GM23338 (cell line): ENCODE data around the gene MADCAM1. TPM values are rescaled to one million over a fixed set of nuclear protein-coding genes. Genes with fewer than 3 reads are reported as not detected.
A peak's percentile ranks its signal among the peaks of the same experiment; 100 is the strongest.

Experiments
- ATAC-seq: fragments of 200-7000 bp; cut with Tn5 transposase; 3 replicates; pipeline ENCODE4 v1.9.1; 2020
- DNase-seq: peaks from one replicate; pipeline ENCODE4 v3.0.0-alpha.2; 2015; ENCODE audit warnings: low spot score
- H2AFZ ChIP-seq: fragments of 200-600 bp; sonication (generic); 2 replicates; pipeline ENCODE4 v1.8.0; 2016; ENCODE audit warnings: antibody characterized with exemption, mild to moderate bottlenecking, moderate library complexity
- H3F3A ChIP-seq: fragments of 200-600 bp; sonication (generic); replicated peaks from 2 replicates; pipeline ENCODE4 v1.8.0; 2017; ENCODE audit warnings: antibody characterized with exemption, mixed run types, low read depth
- H3K27ac ChIP-seq: fragments of 200-600 bp; sonication (generic); 2 replicates; pipeline ENCODE4 v1.6.1; 2016; ENCODE audit warnings: low read depth
- H3K27me3 ChIP-seq: fragments of 200-600 bp; sonication (generic); 2 replicates; pipeline ENCODE4 v1.8.0; 2016; ENCODE audit warnings: mild to moderate bottlenecking, mixed run types, moderate library complexity; ENCODE audit not compliant: insufficient read depth
- H3K36me3 ChIP-seq: fragments of 200-600 bp; sonication (generic); 2 replicates; pipeline ENCODE4 v1.8.0; 2016; ENCODE audit warnings: mild to moderate bottlenecking; ENCODE audit not compliant: insufficient read depth
- H3K4me1 ChIP-seq: fragments of 200-600 bp; sonication (generic); 2 replicates; pipeline ENCODE4 v1.8.0; 2016; ENCODE audit warnings: mild to moderate bottlenecking, moderate library complexity; ENCODE audit not compliant: insufficient read depth
- H3K4me2 ChIP-seq: fragments of 200-600 bp; sonication (generic); 2 replicates; pipeline ENCODE4 v1.7.1; 2017; ENCODE audit warnings: mixed run types
- H3K4me3 ChIP-seq: fragments of 200-600 bp; sonication (generic); 2 replicates; pipeline ENCODE4 v1.6.1; 2016; ENCODE audit warnings: mixed run types
- H3K79me2 ChIP-seq: fragments of 200-600 bp; sonication (generic); replicated peaks from 2 replicates; pipeline ENCODE4 v1.8.0; 2017; ENCODE audit warnings: mild to moderate bottlenecking; ENCODE audit not compliant: insufficient read depth
- H3K9me2 ChIP-seq: fragments of 200-600 bp; sonication (generic); 2 replicates; pipeline ENCODE4 v1.8.0; 2017; ENCODE audit not compliant: insufficient read depth
- H4K20me1 ChIP-seq: fragments of 200-600 bp; sonication (generic); replicated peaks from 2 replicates; pipeline ENCODE4 v1.8.0; 2017; ENCODE audit warnings: mild to moderate bottlenecking; ENCODE audit not compliant: insufficient read depth
- H3K27ac Mint-ChIP-seq: 2 replicates; pipeline ENCODE4 v1.8.0; 2020; ENCODE audit warnings: inconsistent platforms, mild to moderate bottlenecking, moderate library complexity, mixed read lengths
- H3K27me3 Mint-ChIP-seq: 3 replicates; pipeline ENCODE4 v1.8.0; 2022; ENCODE audit warnings: low read depth, mild to moderate bottlenecking, moderate library complexity, mixed read lengths, inconsistent platforms; ENCODE audit not compliant: insufficient read depth, poor library complexity
- H3K36me3 Mint-ChIP-seq: 3 replicates; pipeline ENCODE4 v1.8.0; 2021; ENCODE audit warnings: low read depth, mild to moderate bottlenecking, inconsistent platforms, moderate library complexity, mixed read lengths
- H3K4me1 Mint-ChIP-seq: 3 replicates; pipeline ENCODE4 v1.8.0; 2020; ENCODE audit warnings: mild to moderate bottlenecking, inconsistent platforms, mixed read lengths
- H3K4me3 Mint-ChIP-seq: 3 replicates; pipeline ENCODE4 v1.8.0; 2021; ENCODE audit warnings: moderate library complexity, mild to moderate bottlenecking, inconsistent platforms, mixed read lengths
- H3K9me3 Mint-ChIP-seq: 3 replicates; pipeline ENCODE4 v1.8.0; 2020; ENCODE audit warnings: moderate library complexity, mild to moderate bottlenecking, inconsistent platforms, mixed read lengths
- EZH2 ChIP-seq: fragments of 200-600 bp; sonication (generic); IDR thresholded peaks from one replicate; pipeline ENCODE4 v1.8.0; 2017; ENCODE audit warnings: antibody characterized with exemption, mild to moderate bottlenecking, low read depth; ENCODE audit not compliant: unreplicated experiment
- JUNB ChIP-seq: IDR thresholded peaks from one replicate; pipeline ENCODE4 v1.6.1; 2016; ENCODE audit warnings: antibody characterized with exemption; ENCODE audit not compliant: unreplicated experiment
- ZNF331 ChIP-seq: fragments of 250-450 bp; sonication (Bioruptor Pico); IDR thresholded peaks from 2 replicates; pipeline ENCODE4 v1.5.0; 2020; ENCODE audit warnings: low read depth, mild to moderate bottlenecking, moderate library complexity
- polyA plus RNA-seq: library from polyadenylated mRNA; unstranded; fragments of >200 nt; fragmentation: Nextera tagmentation; extraction: Ambion mirVana; gene quantifications from 2 replicates; pipeline ENCODE4 v1.2.1, GENCODE V29; 2016
- total RNA-seq: library from RNA; depleted of rRNA; stranded (reverse); fragments of >200 nt; shearing (Covaris generic); gene quantifications from 2 replicates; pipeline ENCODE4 v1.2.3, GENCODE V29; 2014
- TF ChIP-seq, protein P1 (sequence below): IDR thresholded peaks from 2 replicates; pipeline ENCODE4 v1.6.1; 2016; ENCODE audit warnings: antibody characterized with exemption
- TF ChIP-seq, protein P2 (sequence below), 2 experiments: fragments of 200-600 bp in 1 of 2; sonication (generic) in 1 of 2; conservative IDR thresholded peaks; 2 replicates each; pipeline versions ENCODE4 v1.5.1 to v1.6.1; 2016 to 2017; ENCODE audit warnings: antibody characterized with exemption in 2 of 2, low read depth in 2 of 2, mild to moderate bottlenecking in 2 of 2, moderate library complexity in 1 of 2
- TF ChIP-seq, protein P3 (sequence below): IDR thresholded peaks from one replicate; pipeline ENCODE4 v1.6.1; 2018; ENCODE audit warnings: antibody characterized with exemption; ENCODE audit not compliant: unreplicated experiment

Gene MADCAM1
- total and polyA plus RNA-seq, 2 experiments from 2014 or later = 2.1 to 2.5 TPM

- peaks cover 42% of the 10 kb centered on the region for H3K27me3 ChIP-seq
- H4K20me1 ChIP-seq = no peaks in the 10 kb centered on the region
These were observed 1.7 kb downstream of the MADCAM1 start for GRCh38 chr19:497869-498510.

DNA sequence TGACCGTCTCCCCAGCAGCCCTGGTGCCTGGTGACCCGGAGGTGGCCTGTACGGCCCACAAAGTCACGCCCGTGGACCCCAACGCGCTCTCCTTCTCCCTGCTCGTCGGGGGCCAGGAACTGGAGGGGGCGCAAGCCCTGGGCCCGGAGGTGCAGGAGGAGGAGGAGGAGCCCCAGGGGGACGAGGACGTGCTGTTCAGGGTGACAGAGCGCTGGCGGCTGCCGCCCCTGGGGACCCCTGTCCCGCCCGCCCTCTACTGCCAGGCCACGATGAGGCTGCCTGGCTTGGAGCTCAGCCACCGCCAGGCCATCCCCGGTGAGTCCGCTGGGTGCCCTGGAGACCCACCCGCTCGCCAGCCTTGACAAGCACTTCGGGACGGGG, 2.2 kb downstream of the MADCAM1 start:
- peak overlapping the region; percentile 81 for H3K4me2 ChIP-seq
- no peaks in the 10 kb centered on the region for H4K20me1 ChIP-seq
- H3K4me1 ChIP-seq = no peaks in the 10 kb centered on the region
- Mint-ChIP-seq H3K9me3 (peaks cover 11% of the 10 kb centered on the region), H3K4me1 (peaks cover 8% of the 10 kb centered on the region), H3K27ac (no peak overlapping the region), H3K4me3 (peak overlapping the region; percentile 65), H3K36me3 (peaks cover 2% of the 10 kb centered on the region; the same call in 2 of the 3 replicates), H3K27me3 (peaks cover 38% of the 10 kb centered on the region)
- H3K4me3 ChIP-seq = peak overlapping the region; percentile 64
- no peaks in the 10 kb centered on the region; the same call in 1 of the 2 replicates for H3F3A ChIP-seq
- peak overlapping the region; percentile 43; the same call in 1 of the 2 replicates for H2AFZ ChIP-seq
- no peak overlapping the region for H3K27ac ChIP-seq
- H3K79me2 ChIP-seq = no peaks in the 10 kb centered on the region
- ATAC-seq (peak; percentile 9), DNase-seq (no peak)
- H3K27me3 ChIP-seq = peaks cover 42% of the 10 kb centered on the region
- no peaks in the 10 kb centered on the region for H3K9me2 ChIP-seq
- no peaks in the 10 kb centered on the region for H3K36me3 ChIP-seq
- TF ChIP-seq ZNF331 (no peak), JUNB (no peak)
- TF ChIP-seq, protein P1, sequence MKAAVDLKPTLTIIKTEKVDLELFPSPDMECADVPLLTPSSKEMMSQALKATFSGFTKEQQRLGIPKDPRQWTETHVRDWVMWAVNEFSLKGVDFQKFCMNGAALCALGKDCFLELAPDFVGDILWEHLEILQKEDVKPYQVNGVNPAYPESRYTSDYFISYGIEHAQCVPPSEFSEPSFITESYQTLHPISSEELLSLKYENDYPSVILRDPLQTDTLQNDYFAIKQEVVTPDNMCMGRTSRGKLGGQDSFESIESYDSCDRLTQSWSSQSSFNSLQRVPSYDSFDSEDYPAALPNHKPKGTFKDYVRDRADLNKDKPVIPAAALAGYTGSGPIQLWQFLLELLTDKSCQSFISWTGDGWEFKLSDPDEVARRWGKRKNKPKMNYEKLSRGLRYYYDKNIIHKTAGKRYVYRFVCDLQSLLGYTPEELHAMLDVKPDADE = no peak
- TF ChIP-seq, protein P2, sequence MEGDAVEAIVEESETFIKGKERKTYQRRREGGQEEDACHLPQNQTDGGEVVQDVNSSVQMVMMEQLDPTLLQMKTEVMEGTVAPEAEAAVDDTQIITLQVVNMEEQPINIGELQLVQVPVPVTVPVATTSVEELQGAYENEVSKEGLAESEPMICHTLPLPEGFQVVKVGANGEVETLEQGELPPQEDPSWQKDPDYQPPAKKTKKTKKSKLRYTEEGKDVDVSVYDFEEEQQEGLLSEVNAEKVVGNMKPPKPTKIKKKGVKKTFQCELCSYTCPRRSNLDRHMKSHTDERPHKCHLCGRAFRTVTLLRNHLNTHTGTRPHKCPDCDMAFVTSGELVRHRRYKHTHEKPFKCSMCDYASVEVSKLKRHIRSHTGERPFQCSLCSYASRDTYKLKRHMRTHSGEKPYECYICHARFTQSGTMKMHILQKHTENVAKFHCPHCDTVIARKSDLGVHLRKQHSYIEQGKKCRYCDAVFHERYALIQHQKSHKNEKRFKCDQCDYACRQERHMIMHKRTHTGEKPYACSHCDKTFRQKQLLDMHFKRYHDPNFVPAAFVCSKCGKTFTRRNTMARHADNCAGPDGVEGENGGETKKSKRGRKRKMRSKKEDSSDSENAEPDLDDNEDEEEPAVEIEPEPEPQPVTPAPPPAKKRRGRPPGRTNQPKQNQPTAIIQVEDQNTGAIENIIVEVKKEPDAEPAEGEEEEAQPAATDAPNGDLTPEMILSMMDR (conservative IDR thresholded peaks at IDR 0.05; ENCODE audit: low read depth in 2 of 2) = no peak; a peak in 1 of 4 replicates

More at GRCh38 chr19:497869-498510, 1.7 kb downstream of the MADCAM1 start:
- ATAC-seq (peak; percentile 11), DNase-seq (peak; percentile 37)
- Mint-ChIP-seq H3K4me1 (peaks cover 8% of the 10 kb centered on the region), H3K9me3 (peaks cover 13% of the 10 kb centered on the region), H3K27me3 (peaks cover 39% of the 10 kb centered on the region), H3K27ac (no peak overlapping the region), H3K4me3 (peak overlapping the region; percentile 65), H3K36me3 (peaks cover 2% of the 10 kb centered on the region; the same call in 2 of the 3 replicates)
- Histone ChIP-seq H3K4me1 (no peaks in the 10 kb centered on the region), H3K4me2 (peak overlapping the region; percentile 81), H3K36me3 (no peaks in the 10 kb centered on the region), H3F3A (peaks cover 2% of the 10 kb centered on the region; the same call in 1 of the 2 replicates), H3K27ac (no peak overlapping the region), H2AFZ (peak overlapping the region; percentile 43; the same call in 1 of the 2 replicates), H3K79me2 (no peaks in the 10 kb centered on the region), H3K4me3 (peak overlapping the region; percentile 64), H3K9me2 (no peaks in the 10 kb centered on the region)
- TF ChIP-seq, protein P3, sequence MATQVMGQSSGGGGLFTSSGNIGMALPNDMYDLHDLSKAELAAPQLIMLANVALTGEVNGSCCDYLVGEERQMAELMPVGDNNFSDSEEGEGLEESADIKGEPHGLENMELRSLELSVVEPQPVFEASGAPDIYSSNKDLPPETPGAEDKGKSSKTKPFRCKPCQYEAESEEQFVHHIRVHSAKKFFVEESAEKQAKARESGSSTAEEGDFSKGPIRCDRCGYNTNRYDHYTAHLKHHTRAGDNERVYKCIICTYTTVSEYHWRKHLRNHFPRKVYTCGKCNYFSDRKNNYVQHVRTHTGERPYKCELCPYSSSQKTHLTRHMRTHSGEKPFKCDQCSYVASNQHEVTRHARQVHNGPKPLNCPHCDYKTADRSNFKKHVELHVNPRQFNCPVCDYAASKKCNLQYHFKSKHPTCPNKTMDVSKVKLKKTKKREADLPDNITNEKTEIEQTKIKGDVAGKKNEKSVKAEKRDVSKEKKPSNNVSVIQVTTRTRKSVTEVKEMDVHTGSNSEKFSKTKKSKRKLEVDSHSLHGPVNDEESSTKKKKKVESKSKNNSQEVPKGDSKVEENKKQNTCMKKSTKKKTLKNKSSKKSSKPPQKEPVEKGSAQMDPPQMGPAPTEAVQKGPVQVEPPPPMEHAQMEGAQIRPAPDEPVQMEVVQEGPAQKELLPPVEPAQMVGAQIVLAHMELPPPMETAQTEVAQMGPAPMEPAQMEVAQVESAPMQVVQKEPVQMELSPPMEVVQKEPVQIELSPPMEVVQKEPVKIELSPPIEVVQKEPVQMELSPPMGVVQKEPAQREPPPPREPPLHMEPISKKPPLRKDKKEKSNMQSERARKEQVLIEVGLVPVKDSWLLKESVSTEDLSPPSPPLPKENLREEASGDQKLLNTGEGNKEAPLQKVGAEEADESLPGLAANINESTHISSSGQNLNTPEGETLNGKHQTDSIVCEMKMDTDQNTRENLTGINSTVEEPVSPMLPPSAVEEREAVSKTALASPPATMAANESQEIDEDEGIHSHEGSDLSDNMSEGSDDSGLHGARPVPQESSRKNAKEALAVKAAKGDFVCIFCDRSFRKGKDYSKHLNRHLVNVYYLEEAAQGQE = no peak
- TF ChIP-seq EZH2 = peak; percentile 72
